Lung (tissue), 12 donors: ENCODE measurements around the gene KCNA1. TPM values are rescaled to one million over a fixed set of nuclear protein-coding genes. Genes with fewer than 3 reads are reported as not detected.

Source experiments
- ATAC-seq: fragments of 200-7000 bp; cut with Tn5 transposase; one replicate; pipeline ENCODE4 v1.9.1; 2020; ENCODE audit warnings: moderate number of reproducible peaks; ENCODE audit not compliant: insufficient read depth, low FRiP score
- DNase-seq, 3 donors: peaks; one replicate each; pipeline ENCODE4 v3.0.0-alpha.2; 2013 to 2017
- H3K27ac ChIP-seq, 2 donors: one replicate each; pipeline ENCODE4 v1.5.1; 2013; ENCODE audit warnings: mild to moderate bottlenecking in 2 of 2, moderate library complexity in 2 of 2, control low read depth in 1 of 2, inconsistent platforms in 1 of 2, low read depth in 1 of 2, low read length in 1 of 2
- H3K27me3 ChIP-seq, 3 donors: one replicate each; pipeline ENCODE4 v1.5.1; 2013; ENCODE audit warnings: low read length in 2 of 3; ENCODE audit not compliant: control insufficient read depth in 3 of 3, insufficient read depth in 3 of 3
- H3K36me3 ChIP-seq, 4 donors: one replicate each; pipeline ENCODE4 v1.5.1; 2013; ENCODE audit warnings: low read length in 4 of 4, mild to moderate bottlenecking in 1 of 4, moderate library complexity in 1 of 4; ENCODE audit not compliant: control insufficient read depth in 4 of 4, insufficient read depth in 4 of 4
- H3K4me1 ChIP-seq, 5 donors: one replicate each; pipeline ENCODE4 v1.5.1; 2013; ENCODE audit warnings: low read length in 5 of 5, mild to moderate bottlenecking in 2 of 5, moderate library complexity in 1 of 5; ENCODE audit not compliant: control insufficient read depth in 5 of 5, insufficient read depth in 5 of 5
- H3K4me3 ChIP-seq: one replicate; pipeline ENCODE4 v1.5.1; 2013; ENCODE audit warnings: mild to moderate bottlenecking, control low read depth, moderate library complexity
- H3K9ac ChIP-seq, 2 donors: one replicate each; pipeline ENCODE4 v1.5.1; 2013; ENCODE audit warnings: low read length in 2 of 2, control low read depth in 1 of 2; ENCODE audit not compliant: insufficient read depth in 1 of 2
- H3K9me3 ChIP-seq, 4 donors: one replicate each; pipeline ENCODE4 v1.5.1; 2013; ENCODE audit warnings: low read length in 3 of 4, mild to moderate bottlenecking in 1 of 4, moderate library complexity in 1 of 4; ENCODE audit not compliant: control insufficient read depth in 4 of 4, insufficient read depth in 3 of 4
- CTCF ChIP-seq: IDR thresholded peaks from 2 replicates; pipeline ENCODE4 v1.5.1; 2012; ENCODE audit warnings: mild to moderate bottlenecking; ENCODE audit errors: control extremely low read depth, extremely low read depth
- WGBS, 2 donors: extraction: QIAGEN DNeasy Blood & Tissue Kit; methylation state at CpG; one replicate each; pipeline ENCODE4 v1.1.7; 2013; 5-methylcytosine and 5-hydroxymethylcytosine counted together
- polyA plus RNA-seq, 2 donors: library from polyadenylated mRNA; stranded (reverse); fragments of 200-250 nt; gene quantifications; one replicate each; pipeline ENCODE4 v1.2.1, GENCODE V29; 2013
- total RNA-seq, 2 donors: library from RNA; depleted of rRNA in 1 of 2; stranded (reverse); fragments of >200 nt in 1 of 2; gene quantifications; one replicate each; pipeline ENCODE4 v1.2.1, GENCODE V29; 2014 to 2021
- donor health status: control.
- donor health status: control.
- donor health status: Bipolar disorder and iron deficiency.
- donor health status: healthy.
- donor health status: DM: yes; HTN: yes; CAD: no.

The KCNA1 gene
- total and polyA plus RNA-seq, 4 donors = 0.07 to 0.24 (median 0.09) TPM; not detected in 1

- TF ChIP-seq CTCF = no peak
- Histone ChIP-seq H3K36me3 (no peaks in the 10 kb centered on the region), H3K9me3 (no peaks in the 10 kb centered on the region), H3K27me3 (peaks cover 0 to 13% (median 12%) of the 10 kb centered on the region in 3 donors), H3K27ac (no peak overlapping the region), H3K4me1 (no peaks in the 10 kb centered on the region), H3K9ac (no peak overlapping the region), H3K4me3 (no peak overlapping the region)
- no peak for DNase-seq
- ATAC-seq = no peak
- WGBS, 2 donors = 86 to 88% methylated on average over 16 of the region's 16 CpGs
Observed at GRCh38 chr12:4939418-4940023, 29.8 kb downstream of the KCNA1 start.

- Histone ChIP-seq H3K9ac (no peak overlapping the region), H3K27ac (no peak overlapping the region), H3K36me3 (no peaks in the 10 kb centered on the region), H3K4me1 (no peaks in the 10 kb centered on the region), H3K4me3 (no peak overlapping the region), H3K9me3 (no peaks in the 10 kb centered on the region), H3K27me3 (peaks cover 0 to 10% (median 4%) of the 10 kb centered on the region in 3 donors)
- ATAC-seq = no peak
- WGBS, 2 donors = 72 to 83% methylated on average over 10 of the region's 10 CpGs
- TF ChIP-seq CTCF = no peak
- DNase-seq = no peak
Observed at GRCh38 chr12:4943067-4943937, 33.6 kb downstream of the KCNA1 start.

GRCh38 chr12:4943938-4944284 is 34.2 kb downstream of the KCNA1 start:
- 64 to 71% methylated on average over 4 of the region's 4 CpGs for WGBS, 2 donors
- DNase-seq = no peak

More at GRCh38 chr12:4943938-4944284, 34.2 kb downstream of the KCNA1 start:
- no peaks in the 10 kb centered on the region for H3K36me3 ChIP-seq
- H3K4me3 ChIP-seq = no peak overlapping the region
- H3K9ac ChIP-seq = no peak overlapping the region
- H3K4me1 ChIP-seq = no peaks in the 10 kb centered on the region
- no peaks in the 10 kb centered on the region for H3K9me3 ChIP-seq
- H3K27me3 ChIP-seq = peaks cover 0 to 11% (median 4%) of the 10 kb centered on the region in 3 donors
- no peak overlapping the region for H3K27ac ChIP-seq
- no peak for ATAC-seq
- TF ChIP-seq CTCF = no peak
